RPMI7951 (cell line): ENCODE data around the gene OSTF1. TPM values are rescaled to one million over a fixed set of nuclear protein-coding genes. Genes with fewer than 3 reads are reported as not detected.

Source experiments
- DNase-seq: peaks from one replicate; pipeline ENCODE4 v3.0.0-alpha.2; 2012; ENCODE audit warnings: low read depth
- total RNA-seq: library from RNA; depleted of rRNA; stranded (reverse); fragments of >200 nt; shearing (Covaris generic); gene quantifications from 2 replicates; pipeline ENCODE4 v1.2.3, GENCODE V29; 2014; rRNA removed

Gene OSTF1
- total RNA-seq, 1 experiment from 2014 or later = 43.9 TPM

DNA sequence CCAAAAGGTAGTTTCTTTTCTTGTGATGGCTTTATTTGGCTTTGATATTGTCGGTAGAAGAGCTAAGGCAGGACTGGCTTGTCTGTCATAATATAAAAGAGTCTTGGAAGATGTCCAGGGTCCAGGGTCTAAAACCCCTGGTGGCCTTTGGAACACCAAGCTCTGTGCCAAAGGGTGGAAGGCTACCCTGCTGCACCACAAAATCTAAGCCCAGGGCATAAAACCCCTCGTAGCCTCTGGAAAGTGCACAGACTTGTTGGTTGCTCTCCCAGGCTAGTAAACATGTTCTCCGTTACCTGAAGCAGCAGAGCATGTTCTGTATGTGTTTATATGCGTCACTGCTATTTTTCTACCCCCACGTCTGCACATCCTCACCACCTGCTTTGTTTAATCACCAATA is 75.5 kb downstream of the OSTF1 start:
- DNase-seq = no peak

DNA sequence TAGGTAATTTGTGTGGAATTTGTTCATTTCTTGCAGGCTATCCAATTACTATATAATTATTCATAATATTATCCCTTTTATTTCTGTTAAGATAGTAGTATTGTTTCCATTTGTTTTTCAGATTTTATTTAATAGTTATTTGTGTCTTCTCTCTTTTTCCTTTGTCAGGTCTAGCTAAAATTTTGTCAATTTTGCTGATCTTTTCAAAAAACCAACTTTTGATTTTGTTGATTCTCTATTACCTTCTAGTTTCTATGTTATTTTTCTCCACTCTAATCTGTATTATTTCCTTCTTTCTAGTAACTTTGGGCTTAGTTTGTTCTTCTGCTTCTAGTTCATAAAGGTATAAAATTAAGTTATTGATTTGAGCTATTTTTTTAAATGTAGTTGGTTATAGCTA is 76.3 kb downstream of the OSTF1 start:
- no peak for DNase-seq

DNA sequence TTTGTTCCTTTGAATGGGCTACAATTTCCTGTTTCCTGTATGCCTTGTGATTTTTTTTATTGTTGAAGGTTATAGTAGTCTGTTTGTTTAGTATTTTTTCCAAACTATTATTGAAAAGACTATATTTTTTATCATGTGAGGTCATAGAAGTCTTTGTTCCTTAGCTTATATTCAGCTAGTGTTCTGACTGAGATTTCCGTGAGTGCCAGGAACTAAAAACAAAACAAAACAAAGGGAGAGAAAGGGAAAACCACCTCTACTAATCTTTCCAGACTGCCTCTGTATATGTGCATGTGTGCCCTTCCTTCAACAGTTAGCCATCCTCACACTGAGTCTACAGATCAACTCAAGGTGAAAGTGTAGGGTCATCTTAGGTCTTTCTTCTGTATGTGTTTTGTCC is 79.0 kb downstream of the OSTF1 start:
- DNase-seq = no peak

DNA sequence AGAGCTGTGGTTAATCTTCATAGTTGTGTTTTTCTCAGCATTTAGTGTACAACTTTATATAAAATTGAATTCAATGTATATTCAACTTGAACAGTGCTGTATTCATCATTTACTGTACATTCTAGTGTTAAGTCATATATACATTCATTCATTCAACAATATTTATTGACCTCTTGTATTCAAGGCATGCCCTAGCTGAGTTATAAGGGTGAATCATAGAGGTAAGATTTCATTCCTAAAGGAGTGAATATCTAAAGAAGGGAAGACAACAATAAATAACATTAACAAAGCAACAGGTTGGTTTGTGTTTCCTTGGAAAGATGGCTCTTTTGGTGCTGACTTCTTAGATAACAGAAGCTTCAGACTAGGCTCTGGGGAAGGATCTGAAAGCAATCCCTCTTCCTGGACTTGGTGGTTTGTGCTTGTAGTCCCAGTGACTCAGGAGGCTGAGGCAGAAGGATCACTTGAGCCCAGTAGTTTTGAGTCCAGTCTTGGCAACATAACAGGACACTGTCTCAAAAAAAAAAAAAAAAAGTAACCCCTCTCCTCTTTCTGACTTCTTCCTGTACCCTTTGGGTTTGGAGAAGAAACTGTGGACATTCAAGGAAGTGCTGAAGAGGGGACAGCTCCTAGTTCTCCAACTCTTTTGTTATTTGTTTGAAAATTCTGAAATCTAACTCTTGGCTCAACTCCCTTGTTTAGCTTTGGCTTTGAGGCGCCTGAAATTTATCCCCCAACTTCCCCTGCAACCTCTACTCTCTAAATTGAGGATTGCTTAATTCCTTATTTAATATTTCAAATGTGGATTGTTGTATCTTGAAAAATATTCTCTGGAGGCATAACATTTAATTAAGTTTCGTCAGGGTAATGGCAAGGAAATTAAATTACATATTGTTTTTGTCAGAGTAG is 80.2 kb downstream of the OSTF1 start:
- DNase-seq = peak; percentile 15

DNA sequence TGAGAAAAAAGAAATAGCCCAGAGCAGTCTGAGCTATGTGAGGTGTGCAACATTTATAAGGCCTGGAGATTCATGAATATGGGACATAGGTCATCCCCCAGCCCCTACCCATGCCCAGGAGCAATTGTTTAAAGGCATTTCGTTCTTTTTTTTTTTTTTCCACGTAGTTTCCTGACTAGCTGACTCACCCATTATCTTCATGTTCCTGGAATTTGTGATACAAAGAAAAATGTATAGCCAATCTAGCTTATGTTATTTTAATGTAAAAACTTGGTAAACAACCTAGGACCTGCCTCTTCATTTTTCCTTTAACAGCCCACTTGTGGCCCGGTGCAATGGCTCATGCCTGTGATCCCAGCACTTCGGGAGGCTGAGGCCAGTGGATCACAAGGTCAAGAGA is 81.3 kb downstream of the OSTF1 start:
- peak; percentile 54 for DNase-seq

DNA sequence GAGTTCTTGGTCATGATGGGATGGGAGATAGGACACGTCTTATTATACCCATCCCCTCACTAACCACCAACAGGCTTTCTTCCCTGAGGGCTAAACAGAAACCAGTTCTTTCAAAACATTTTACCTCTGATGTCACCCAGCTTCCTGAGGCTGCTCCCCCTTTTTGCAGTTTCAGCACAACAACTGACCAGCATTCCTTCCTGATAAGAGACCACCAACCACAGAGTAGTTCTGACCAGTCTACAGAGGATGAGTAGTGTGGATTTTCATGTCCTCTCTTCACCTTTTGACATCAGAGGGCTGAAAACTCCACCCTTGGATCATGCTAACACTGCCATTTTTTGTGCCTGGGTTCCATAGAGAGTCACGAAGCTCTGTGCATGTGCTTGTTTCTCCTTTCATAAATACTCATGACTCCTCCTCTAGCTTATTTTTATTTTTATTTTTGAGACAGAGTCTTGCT is 82.6 kb downstream of the OSTF1 start:
- peak; percentile 84 for DNase-seq

DNA sequence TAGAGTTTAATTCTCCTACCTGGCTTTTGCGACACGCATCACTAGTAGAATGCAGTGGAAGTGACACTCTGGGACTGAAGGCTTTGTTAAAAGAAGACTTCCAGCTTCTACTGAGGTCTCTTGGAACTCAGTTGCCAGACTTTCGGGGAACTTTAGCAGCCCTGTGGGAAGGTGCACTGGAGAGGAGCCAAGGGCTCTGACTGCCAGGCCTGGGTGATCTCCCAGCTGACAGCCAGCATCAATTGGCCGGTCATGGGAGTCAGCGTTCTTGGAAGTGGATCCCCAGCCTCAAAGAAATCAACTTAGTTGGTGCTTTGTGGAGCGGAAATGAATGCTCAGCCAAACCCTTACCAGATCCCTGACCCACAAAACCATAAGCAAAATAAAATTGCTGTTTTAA is 87.1 kb downstream of the OSTF1 start:
- DNase-seq = no peak

DNA sequence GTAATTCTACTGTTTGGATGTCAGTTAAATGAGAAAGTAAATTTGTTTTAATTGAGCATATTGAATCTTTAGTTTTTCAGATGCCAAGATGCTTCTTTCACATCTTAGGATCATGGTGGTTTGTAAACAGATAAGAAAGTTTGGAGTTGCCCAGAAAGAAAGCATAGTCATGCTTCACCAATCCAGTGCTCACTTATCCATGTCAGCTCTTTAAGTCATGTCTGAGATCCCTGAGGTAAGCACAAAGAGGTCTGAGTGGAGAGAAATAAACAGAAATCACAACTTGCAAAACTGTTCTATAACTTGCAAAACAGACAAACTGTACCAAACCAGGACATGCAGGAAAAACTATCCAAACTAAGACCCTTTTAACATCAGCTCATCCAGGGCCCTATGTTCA is 87.7 kb downstream of the OSTF1 start:
- no peak for DNase-seq

DNA sequence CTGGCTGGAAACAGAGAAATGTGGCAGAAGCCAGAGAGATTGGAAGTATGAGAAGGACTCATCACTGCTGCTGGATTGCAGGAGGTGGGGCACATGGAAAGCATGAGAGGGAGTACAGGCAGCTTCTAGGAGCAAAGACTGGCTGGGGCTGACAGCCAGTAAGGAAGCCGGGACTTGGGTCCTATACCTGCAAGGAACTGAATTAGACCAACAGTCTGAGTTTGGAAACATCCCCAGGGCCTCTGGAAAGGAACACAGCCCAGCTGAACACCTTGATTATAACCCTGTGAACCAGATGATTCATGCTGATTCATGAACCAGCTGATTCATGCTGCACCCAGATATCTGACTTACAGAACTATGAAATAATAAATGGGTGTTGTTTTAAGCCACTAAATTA is 93.4 kb downstream of the OSTF1 start:
- peak; percentile 19 for DNase-seq

DNA sequence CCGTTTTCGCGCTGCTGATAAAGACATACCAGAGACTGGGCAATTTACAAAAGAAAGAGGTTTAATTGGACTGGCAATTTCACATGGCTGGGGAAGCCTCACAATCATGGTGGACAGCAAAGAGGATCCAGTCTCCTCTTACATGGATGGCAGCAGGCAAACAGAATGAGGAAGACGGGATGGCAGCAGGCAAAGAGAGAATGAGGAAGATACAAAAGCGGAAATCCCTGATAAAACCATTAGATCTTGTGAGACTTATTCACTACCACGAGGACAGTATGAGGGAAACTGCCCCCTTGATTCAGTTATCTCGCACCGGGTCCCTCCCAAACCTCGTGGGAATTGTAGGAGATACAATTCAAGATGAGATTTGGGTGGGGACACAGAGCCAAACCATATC is 95.0 kb downstream of the OSTF1 start:
- no peak for DNase-seq

DNA sequence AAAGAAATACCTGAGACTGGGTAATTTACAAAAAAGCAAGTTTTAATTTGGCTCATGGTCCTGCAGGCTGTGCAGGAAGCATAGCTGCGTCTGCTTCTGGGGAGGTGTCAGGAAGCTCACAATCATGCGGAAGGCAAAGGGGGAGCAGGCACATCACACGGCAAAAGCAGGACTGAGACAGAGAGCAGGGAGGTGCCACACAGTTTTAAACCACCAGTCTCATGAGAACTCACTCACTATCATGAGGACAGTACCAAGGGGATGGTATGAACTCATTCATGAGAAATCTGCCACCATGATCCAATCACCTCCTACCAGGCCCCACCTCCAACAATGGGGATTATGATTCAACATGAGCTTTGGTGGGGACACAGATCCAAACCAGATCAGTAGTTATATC is 96.2 kb downstream of the OSTF1 start:
- no peak for DNase-seq

DNA sequence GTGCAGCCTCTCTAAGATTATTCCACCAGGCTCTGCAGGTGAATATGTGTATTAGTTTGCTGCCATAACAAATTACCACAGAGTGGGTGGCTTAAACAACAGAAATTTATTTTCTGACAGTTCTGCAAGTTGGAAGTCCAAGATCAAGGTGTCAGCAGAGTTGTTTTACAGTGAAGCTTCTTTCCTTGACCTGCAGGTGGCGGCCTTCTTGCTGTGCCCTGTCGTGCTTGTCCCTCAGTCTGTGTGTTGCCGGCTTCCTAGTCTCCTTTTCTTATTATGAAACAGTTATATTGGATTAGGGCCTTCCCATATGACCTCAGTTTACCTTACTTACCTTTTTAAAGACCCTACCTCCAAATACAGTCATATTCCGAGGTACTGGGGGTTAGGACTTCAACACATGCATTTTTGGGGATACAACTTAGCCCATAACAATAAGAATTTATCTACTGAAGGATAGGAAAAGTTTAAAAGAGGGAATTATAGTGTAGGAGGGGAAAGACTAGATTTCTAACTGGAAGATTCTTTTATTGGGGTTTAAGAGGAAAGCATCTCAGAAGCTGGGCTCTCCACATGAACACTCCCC is 97.4 kb downstream of the OSTF1 start:
- DNase-seq = peak; percentile 40

DNA sequence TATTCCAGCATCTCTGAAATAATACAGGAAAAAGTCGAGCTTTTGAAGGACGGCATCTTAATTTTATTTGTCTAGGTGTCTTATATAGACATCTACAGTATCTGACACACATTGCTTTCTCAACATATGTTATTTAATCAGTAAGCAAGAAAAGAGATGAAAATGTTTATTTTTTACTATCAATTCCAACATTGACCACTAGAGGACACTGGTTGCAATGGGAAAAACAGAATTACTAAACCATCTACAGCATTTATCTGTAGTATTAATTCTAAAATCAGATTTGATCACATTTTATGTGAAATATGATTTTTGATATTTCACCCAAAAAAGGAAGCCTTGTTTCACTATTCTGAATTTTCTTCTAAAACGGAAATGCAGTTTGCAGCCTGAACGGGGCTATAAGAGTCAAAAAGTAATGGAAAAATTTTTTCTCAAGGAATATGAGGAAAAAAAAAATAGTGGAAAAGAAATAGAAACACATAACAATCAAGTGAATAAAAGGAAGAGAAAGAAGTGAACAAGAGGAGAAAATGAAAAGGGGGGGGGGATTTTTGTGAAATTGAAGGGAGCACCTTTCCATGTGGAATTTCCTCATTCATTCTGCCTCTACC is 98.6 kb downstream of the OSTF1 start:
- no peak for DNase-seq

DNA sequence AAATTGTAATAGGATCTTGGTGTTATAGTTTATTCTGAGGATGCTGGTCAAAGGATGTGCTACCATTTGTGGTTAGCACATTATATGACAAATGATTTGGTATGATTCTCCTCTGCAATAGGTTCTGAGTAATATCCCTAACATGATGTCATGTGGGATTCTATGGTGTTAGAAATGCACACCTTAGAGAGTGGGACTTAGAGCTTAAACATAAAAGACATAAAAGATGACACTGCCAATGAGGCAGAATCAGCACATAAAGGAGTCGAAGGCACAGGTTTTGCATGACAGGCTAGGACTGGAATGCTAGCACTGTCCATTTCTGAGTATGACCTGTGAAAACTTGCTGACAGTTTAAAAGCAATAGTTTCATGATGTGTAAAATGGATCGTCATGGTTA is 100.4 kb downstream of the OSTF1 start:
- no peak for DNase-seq

DNA sequence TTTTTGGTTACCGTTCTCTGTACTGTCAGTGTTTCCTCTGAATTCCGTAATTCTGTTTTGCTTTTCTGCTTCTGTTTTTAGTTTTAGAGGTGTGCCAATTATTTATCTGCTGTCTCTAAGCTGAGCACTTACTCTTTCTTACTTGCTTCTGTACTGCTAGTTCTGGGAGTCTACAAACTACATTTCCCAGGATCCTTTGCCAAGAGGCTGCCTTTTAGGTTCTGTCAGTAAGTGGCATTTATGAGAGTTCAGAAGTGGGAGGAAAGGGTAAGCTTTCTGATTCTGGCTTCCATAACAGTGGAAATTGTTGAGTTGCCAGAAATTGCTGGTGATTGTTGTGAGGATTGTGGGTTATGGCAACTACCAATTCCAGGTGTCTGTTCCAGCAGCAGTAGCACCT is 102.4 kb downstream of the OSTF1 start:
- no peak for DNase-seq

Other genes with a start within 250 kb of the OSTF1 start
- under 0.01 TPM in 1 of 2 replicates, not detected in the other for gene TRPM6, start 200.6 kb upstream of the OSTF1 start, total RNA-seq
- gene C9orf40, start 135.6 kb upstream of the OSTF1 start, total RNA-seq = 7.9 and 8.6 TPM in 2 replicates
- gene CARNMT1, start 60.2 kb upstream of the OSTF1 start, total RNA-seq = 15.0 and 15.6 TPM in 2 replicates
- gene NMRK1, start 359 bp upstream of the OSTF1 start, total RNA-seq = 7.6 and 10.3 TPM in 2 replicates